Measurements from ENCODE around the gene MDFIC. TPM values are rescaled to one million over a fixed set of nuclear protein-coding genes. Genes with fewer than 3 reads are reported as not detected.

Gene MDFIC
- polyA plus RNA-seq, 1 experiment: 30.5 TPM

DNA sequence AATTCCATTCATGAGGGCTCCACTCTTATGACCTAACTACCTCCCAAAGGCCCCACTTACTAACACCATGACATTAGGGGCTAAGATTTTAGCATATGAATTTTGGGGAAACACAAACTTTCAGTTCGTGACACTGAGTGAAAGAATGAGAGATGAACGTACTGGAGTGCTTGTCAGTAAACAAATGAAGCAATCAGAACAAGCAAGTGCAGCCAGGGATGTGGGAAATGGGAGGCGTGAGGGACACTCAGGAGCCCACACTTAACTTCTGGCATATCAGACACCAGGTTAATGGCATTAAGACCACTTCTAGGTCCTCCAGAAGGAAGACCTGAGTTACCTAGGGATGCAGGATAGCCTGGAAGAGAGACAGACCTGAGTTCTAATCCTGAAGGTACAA, 2.3 kb upstream of the MDFIC start:
- no peak for DNase-seq (ENCODE audit: low read depth)
- CTCF ChIA-PET: no interaction called here
- H3K27me3 ChIP-seq (ENCODE audit: control insufficient read depth, insufficient read depth, low read length): no peaks in the 10 kb centered on the region
- H3K4me3 ChIP-seq (ENCODE audit: low read depth, low read length): no peak overlapping the region
- TF ChIP-seq, protein P1, sequence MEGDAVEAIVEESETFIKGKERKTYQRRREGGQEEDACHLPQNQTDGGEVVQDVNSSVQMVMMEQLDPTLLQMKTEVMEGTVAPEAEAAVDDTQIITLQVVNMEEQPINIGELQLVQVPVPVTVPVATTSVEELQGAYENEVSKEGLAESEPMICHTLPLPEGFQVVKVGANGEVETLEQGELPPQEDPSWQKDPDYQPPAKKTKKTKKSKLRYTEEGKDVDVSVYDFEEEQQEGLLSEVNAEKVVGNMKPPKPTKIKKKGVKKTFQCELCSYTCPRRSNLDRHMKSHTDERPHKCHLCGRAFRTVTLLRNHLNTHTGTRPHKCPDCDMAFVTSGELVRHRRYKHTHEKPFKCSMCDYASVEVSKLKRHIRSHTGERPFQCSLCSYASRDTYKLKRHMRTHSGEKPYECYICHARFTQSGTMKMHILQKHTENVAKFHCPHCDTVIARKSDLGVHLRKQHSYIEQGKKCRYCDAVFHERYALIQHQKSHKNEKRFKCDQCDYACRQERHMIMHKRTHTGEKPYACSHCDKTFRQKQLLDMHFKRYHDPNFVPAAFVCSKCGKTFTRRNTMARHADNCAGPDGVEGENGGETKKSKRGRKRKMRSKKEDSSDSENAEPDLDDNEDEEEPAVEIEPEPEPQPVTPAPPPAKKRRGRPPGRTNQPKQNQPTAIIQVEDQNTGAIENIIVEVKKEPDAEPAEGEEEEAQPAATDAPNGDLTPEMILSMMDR (IDR thresholded peaks at IDR 0.05; ENCODE audit: insufficient read depth, low read depth, low read length): no peak
- no peaks in the 10 kb centered on the region for H3K36me3 ChIP-seq (ENCODE audit: control insufficient read depth, insufficient read depth, low read length)
- POLR2A ChIA-PET: no interaction called here

DNA sequence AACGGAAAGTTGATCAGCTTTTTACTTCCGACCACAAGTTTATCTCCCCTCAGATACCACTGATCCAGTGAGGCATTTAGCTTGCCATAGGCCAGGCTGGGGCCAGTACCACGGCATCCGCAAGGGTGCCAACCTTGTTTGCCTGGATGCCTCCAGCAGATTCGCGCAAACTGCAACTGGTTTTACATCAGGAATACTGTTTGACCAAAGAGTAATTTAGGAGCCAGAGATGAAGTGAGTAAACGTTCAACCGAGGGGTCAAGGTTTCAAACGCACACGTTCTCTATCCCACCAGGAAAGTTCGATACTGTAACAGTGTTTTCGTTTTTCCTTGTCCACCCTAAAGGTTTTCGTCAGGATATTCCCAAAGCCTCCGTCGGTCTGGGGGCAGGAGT, 266 bp upstream of the MDFIC start:
- TF ChIP-seq, protein P1 (IDR thresholded peaks at IDR 0.05; ENCODE audit: insufficient read depth, low read depth, low read length): no peak
- Histone ChIP-seq H3K27me3 (ENCODE audit: control insufficient read depth, insufficient read depth, low read length) (no peaks in the 10 kb centered on the region), H3K4me3 (ENCODE audit: low read depth, low read length) (peak overlapping the region; percentile 85), H3K36me3 (ENCODE audit: control insufficient read depth, insufficient read depth, low read length) (no peaks in the 10 kb centered on the region)
- no peak for DNase-seq (ENCODE audit: low read depth)
- ChIA-PET CTCF (interaction anchor here (0.8 to 1.5 kb wide), 3 partner anchors 9 to 23 kb away, joined by 3 to 5 read pairs (median 3); no protein-coding TSS in a partner anchor), POLR2A (interaction anchor here (0.6 to 0.8 kb wide), 2 partner anchors 27 to 383 kb away, joined by 4 to 10 read pairs; no protein-coding TSS in a partner anchor)

DNA sequence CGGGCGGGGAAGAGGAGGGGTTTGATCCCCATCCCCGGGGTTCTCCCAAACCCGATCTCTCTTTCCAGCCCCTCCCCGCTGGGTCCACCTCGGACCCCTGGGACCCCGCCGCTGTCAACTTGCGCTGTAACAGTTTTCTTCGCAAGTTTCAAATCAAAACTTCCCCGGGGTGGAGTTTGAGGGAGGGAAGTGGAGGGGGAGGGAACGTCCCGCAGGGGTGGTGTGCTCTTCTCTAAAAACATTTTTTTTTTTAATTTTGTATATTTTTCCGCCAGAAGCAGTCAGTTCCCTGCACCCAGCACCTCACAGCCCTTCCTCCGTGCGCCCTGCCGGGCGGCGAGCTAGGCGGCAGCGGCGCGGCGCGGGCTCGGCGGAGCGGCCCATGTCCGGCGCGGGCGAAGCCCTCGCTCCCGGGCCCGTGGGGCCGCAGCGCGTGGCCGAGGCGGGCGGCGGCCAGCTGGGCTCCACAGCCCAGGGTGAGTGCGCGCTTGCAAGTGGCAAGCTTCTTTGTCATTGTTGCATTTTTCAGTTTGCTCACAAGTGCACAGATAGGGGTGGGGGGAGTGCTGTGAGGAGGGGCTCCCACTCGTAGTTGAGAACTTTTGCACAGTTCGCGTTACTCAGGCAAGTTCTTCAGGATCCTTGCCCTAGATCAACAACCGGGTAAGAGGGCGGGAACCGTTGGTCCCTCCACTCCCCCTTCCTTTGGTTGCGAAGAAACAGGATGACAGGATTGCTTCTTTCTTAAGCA, 933 bp downstream of the MDFIC start:
- ChIA-PET CTCF (interaction anchor here (0.9 to 1.1 kb wide), 2 partner anchors 25 to 57 kb away, joined by 3 read pairs; no protein-coding TSS in a partner anchor), POLR2A (no interaction called here)
- TF ChIP-seq, protein P1 (IDR thresholded peaks at IDR 0.05; ENCODE audit: insufficient read depth, low read depth, low read length): no peak
- H3K36me3 ChIP-seq (ENCODE audit: control insufficient read depth, insufficient read depth, low read length): no peaks in the 10 kb centered on the region
- no peaks in the 10 kb centered on the region for H3K27me3 ChIP-seq (ENCODE audit: control insufficient read depth, insufficient read depth, low read length)
- DNase-seq (ENCODE audit: low read depth): no peak
- peak overlapping the region; percentile 85 for H3K4me3 ChIP-seq (ENCODE audit: low read depth, low read length)

DNA sequence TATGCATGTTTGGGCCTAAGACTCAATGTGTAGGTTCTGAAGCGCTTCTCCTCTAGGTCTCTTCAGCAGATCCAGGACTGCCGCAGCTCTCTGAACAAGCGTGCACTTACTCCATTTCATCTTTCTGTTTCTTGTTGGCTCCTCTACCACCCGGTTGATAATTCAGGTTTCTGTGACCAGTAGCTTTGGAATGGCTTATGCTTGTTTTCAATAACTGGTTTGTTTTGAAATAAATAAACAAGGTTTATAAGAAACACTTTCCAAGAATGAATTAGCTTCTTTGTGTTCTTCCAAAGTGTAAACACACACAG, 1.5 kb downstream of the MDFIC start:
- peak overlapping the region; percentile 85 for H3K4me3 ChIP-seq (ENCODE audit: low read depth, low read length)
- DNase-seq (ENCODE audit: low read depth): no peak
- no peaks in the 10 kb centered on the region for H3K36me3 ChIP-seq (ENCODE audit: control insufficient read depth, insufficient read depth, low read length)
- CTCF ChIA-PET: interaction anchor here (0.6 to 0.9 kb wide), 3 partner anchors 43 to 756 kb away, joined by 3 read pairs; no protein-coding TSS in a partner anchor
- H3K27me3 ChIP-seq (ENCODE audit: control insufficient read depth, insufficient read depth, low read length): no peaks in the 10 kb centered on the region
- TF ChIP-seq, protein P1 (IDR thresholded peaks at IDR 0.05; ENCODE audit: insufficient read depth, low read depth, low read length): no peak
- POLR2A ChIA-PET: no interaction called here

DNA sequence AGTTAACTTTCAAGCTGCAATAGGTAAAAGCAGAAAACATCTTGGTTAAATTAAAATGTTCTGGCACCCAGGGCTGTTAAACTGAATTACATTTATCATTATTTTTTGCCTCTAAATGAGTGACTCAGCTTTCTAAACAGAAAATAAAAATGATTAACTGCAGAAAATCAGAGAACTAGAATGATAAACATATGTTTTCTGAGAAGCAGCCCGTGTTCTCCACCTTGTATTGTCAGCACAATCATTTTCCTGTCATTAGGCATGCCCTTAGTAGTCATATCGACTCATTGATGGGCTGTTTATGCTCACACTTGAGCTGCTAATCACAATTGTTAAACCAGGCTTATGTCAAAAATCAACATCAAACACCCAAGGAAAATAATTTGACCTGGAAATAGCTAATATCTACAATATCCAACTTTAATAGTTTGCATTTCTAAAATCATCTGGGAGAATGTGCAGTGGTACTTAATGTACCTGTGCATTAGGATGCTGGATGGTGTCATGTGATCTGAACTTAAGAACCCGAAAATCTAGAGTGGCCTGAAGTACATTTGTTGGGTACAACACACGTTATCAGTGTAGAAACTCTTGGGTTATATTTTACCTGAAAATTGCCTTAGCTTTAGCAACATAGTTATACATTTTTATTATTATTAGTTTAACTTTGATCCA, 2.3 kb downstream of the MDFIC start:
- ChIA-PET POLR2A (no interaction called here), CTCF (interaction anchor here (0.6 to 1.1 kb wide), 3 partner anchors 42 to 756 kb away, joined by 3 read pairs; no protein-coding TSS in a partner anchor)
- TF ChIP-seq, protein P1 (IDR thresholded peaks at IDR 0.05; ENCODE audit: insufficient read depth, low read depth, low read length): no peak
- DNase-seq (ENCODE audit: low read depth): no peak
- no peaks in the 10 kb centered on the region for H3K27me3 ChIP-seq (ENCODE audit: control insufficient read depth, insufficient read depth, low read length)
- no peaks in the 10 kb centered on the region for H3K36me3 ChIP-seq (ENCODE audit: control insufficient read depth, insufficient read depth, low read length)
- H3K4me3 ChIP-seq (ENCODE audit: low read depth, low read length): peak overlapping the region; percentile 85
